HL-60 (cell line): ENCODE results near the gene MYO10.

Experiments used
- DNase-seq, 2 experiments: peaks; one replicate each; pipeline ENCODE4 v3.0.0-alpha.2; 2010 to 2020; ENCODE audit warnings: low read depth in 1 of 2, low spot score in 1 of 2
- H3K27ac ChIP-seq: fragments of 250-450 bp; sonication (Bioruptor Pico); replicated peaks from 2 replicates; pipeline ENCODE4 v1.5.1; 2020; ENCODE audit warnings: mild to moderate bottlenecking, moderate library complexity
- H3K27me3 ChIP-seq: fragments of 250-450 bp; sonication (Bioruptor Pico); 2 replicates; pipeline ENCODE4 v1.5.1; 2021; ENCODE audit warnings: mild to moderate bottlenecking, moderate library complexity; ENCODE audit not compliant: insufficient read depth, poor library complexity, severe bottlenecking
- H3K4me3 ChIP-seq: replicated peaks from 2 replicates; pipeline ENCODE4 v1.5.1; 2011; ENCODE audit warnings: mild to moderate bottlenecking, control low read depth, low read length; ENCODE audit not compliant: insufficient read depth
- GABPA ChIP-seq: IDR thresholded peaks from 2 replicates; pipeline ENCODE4 v1.6.1; 2012; ENCODE audit warnings: low read depth
- POLR2AphosphoS5 ChIP-seq: IDR thresholded peaks from 2 replicates; pipeline ENCODE4 v1.6.1; 2012; ENCODE audit warnings: low read depth
- SPI1 ChIP-seq: IDR thresholded peaks from 2 replicates; pipeline ENCODE4 v1.6.1; 2012; ENCODE audit warnings: low read depth, mild to moderate bottlenecking, borderline replicate concordance
- TF ChIP-seq, protein P1 (sequence below): IDR thresholded peaks from one replicate; pipeline ENCODE4 v1.5.1; 2011; ENCODE audit warnings: low read length, control low read depth, inconsistent platforms; ENCODE audit not compliant: insufficient read depth
- TF ChIP-seq, protein P2 (sequence below): IDR thresholded peaks from 2 replicates; pipeline ENCODE4 v1.6.1; 2012; ENCODE audit warnings: low read depth; ENCODE audit not compliant: insufficient replicate concordance

Gene MYO10

DNA sequence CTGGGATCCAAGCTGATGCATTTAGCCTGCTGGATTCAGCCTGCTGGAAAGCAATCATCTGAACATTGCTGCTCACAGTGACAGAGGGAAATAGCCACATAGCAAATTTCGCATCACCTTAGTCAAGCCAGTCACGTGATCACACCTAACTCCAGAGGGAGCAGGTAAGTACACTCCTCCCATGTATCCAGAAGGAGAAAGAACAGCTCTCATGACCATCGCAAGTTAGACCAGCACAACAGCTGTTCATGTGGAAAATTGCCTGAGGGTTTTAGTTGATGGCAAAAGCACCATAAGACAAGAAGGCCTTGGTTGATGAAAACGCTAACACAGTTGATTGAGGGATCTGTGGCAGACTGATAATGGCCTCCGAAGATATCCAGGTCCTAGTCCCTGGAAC is 34.2 kb upstream of the MYO10 start:
- H3K27me3 ChIP-seq: no peaks in the 10 kb centered on the region
- DNase-seq: no peak
- no peak overlapping the region for H3K27ac ChIP-seq
- TF ChIP-seq POLR2AphosphoS5: no peak
- TF ChIP-seq, protein P1, sequence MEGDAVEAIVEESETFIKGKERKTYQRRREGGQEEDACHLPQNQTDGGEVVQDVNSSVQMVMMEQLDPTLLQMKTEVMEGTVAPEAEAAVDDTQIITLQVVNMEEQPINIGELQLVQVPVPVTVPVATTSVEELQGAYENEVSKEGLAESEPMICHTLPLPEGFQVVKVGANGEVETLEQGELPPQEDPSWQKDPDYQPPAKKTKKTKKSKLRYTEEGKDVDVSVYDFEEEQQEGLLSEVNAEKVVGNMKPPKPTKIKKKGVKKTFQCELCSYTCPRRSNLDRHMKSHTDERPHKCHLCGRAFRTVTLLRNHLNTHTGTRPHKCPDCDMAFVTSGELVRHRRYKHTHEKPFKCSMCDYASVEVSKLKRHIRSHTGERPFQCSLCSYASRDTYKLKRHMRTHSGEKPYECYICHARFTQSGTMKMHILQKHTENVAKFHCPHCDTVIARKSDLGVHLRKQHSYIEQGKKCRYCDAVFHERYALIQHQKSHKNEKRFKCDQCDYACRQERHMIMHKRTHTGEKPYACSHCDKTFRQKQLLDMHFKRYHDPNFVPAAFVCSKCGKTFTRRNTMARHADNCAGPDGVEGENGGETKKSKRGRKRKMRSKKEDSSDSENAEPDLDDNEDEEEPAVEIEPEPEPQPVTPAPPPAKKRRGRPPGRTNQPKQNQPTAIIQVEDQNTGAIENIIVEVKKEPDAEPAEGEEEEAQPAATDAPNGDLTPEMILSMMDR: no peak
- TF ChIP-seq, protein P2, sequence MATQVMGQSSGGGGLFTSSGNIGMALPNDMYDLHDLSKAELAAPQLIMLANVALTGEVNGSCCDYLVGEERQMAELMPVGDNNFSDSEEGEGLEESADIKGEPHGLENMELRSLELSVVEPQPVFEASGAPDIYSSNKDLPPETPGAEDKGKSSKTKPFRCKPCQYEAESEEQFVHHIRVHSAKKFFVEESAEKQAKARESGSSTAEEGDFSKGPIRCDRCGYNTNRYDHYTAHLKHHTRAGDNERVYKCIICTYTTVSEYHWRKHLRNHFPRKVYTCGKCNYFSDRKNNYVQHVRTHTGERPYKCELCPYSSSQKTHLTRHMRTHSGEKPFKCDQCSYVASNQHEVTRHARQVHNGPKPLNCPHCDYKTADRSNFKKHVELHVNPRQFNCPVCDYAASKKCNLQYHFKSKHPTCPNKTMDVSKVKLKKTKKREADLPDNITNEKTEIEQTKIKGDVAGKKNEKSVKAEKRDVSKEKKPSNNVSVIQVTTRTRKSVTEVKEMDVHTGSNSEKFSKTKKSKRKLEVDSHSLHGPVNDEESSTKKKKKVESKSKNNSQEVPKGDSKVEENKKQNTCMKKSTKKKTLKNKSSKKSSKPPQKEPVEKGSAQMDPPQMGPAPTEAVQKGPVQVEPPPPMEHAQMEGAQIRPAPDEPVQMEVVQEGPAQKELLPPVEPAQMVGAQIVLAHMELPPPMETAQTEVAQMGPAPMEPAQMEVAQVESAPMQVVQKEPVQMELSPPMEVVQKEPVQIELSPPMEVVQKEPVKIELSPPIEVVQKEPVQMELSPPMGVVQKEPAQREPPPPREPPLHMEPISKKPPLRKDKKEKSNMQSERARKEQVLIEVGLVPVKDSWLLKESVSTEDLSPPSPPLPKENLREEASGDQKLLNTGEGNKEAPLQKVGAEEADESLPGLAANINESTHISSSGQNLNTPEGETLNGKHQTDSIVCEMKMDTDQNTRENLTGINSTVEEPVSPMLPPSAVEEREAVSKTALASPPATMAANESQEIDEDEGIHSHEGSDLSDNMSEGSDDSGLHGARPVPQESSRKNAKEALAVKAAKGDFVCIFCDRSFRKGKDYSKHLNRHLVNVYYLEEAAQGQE: no peak
- TF ChIP-seq GABPA: no peak
- TF ChIP-seq SPI1: no peak
- H3K4me3 ChIP-seq: no peak overlapping the region

DNA sequence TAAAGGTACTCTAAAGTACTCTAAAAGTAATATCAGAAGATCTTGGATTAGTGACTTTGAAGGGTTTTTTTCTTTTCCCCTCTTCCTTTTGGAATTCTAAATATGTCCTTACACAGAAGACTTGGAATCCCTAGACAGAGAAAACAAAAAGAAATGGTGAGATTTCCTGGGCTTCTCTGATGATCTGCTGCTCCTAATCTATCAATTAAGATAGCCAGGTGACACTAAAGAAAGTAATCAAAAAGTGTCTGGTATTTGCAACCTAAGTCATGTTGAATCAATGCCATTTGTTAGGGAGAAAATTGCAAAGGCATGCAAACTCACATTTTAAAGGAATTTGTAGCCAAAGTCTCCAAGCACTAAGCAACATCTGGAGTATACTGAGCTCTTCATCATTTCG is 29.5 kb upstream of the MYO10 start:
- DNase-seq: no peak
- Histone ChIP-seq H3K4me3 (no peak overlapping the region), H3K27me3 (no peaks in the 10 kb centered on the region), H3K27ac (no peak overlapping the region)
- TF ChIP-seq SPI1 (no peak), POLR2AphosphoS5 (no peak), GABPA (no peak)
- TF ChIP-seq, protein P1: no peak

DNA sequence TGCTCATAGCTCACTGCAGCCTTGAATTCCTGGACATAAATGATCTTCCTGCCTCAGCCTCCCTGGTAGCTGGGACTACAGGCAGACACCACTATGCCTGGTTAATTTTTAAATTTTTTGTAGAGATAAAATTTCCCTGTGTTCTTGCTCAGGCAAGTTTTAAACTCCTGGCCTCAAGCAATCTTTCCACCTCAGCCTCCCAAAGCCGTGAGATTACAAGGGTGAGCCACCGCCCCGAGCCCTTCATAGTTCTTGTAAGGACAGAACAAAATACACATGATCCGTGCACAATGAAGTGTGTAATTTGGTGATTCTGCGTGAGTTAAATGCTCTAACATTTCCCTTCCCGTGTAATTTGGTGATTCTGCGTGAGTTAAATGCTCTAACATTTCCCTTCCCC is 27.7 kb upstream of the MYO10 start:
- TF ChIP-seq POLR2AphosphoS5 (no peak), GABPA (no peak), SPI1 (no peak)
- TF ChIP-seq, protein P1: no peak
- TF ChIP-seq, protein P2: no peak
- H3K4me3 ChIP-seq: no peak overlapping the region
- DNase-seq: no peak
- H3K27ac ChIP-seq: no peak overlapping the region
- no peaks in the 10 kb centered on the region for H3K27me3 ChIP-seq

DNA sequence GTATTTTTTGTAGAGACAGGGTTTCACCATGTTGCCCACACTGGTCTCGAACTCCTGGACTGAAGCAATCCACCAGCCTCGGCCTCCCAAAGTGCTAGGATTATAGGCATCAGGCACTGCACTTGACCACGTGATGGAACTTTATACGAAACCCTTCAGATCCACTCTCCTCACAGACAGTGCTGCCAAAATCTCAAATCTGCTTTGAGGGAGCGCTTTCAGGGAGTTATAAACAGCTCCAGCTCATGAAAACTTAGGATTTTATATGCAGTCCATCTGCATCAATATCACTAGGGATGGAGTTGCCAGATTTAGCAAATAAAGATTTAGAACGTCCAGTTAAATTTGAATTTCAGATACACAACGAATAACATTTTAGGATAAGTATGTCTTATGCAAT is 25.0 kb upstream of the MYO10 start:
- Histone ChIP-seq H3K27me3 (no peaks in the 10 kb centered on the region), H3K4me3 (no peak overlapping the region), H3K27ac (no peak overlapping the region)
- TF ChIP-seq GABPA (no peak), SPI1 (no peak), POLR2AphosphoS5 (no peak)
- TF ChIP-seq, protein P1: no peak
- TF ChIP-seq, protein P2: no peak
- no peak for DNase-seq
